Liver (tissue), 9 donors: ENCODE results near the gene COL3A1. TPM values are rescaled to one million over a fixed set of nuclear protein-coding genes. Genes with fewer than 3 reads are reported as not detected.

Source experiments
- DNase-seq: peaks from one replicate; pipeline ENCODE4 v3.0.0-alpha.2; 2017; ENCODE audit warnings: low spot score
- H3K27ac ChIP-seq, 2 donors: one replicate each; pipeline ENCODE4 v1.7.0; 2013; ENCODE audit warnings: inconsistent platforms in 2 of 2, low read length in 2 of 2, control low read depth in 1 of 2, low read depth in 1 of 2, mild to moderate bottlenecking in 1 of 2
- H3K27me3 ChIP-seq, 4 donors: one replicate each; pipeline versions ENCODE4 v1.6.1 to v1.7.0; 2013; ENCODE audit warnings: low read length in 3 of 4, inconsistent platforms in 1 of 4, mild to moderate bottlenecking in 1 of 4, moderate library complexity in 1 of 4; ENCODE audit not compliant: control insufficient read depth in 4 of 4, insufficient read depth in 4 of 4
- H3K36me3 ChIP-seq, 4 donors: one replicate each; pipeline versions ENCODE4 v1.6.1 to v1.7.0; 2013; ENCODE audit warnings: low read length in 3 of 4, mild to moderate bottlenecking in 3 of 4, low read depth in 1 of 4, moderate library complexity in 1 of 4; ENCODE audit not compliant: control insufficient read depth in 4 of 4, insufficient read depth in 3 of 4
- H3K4me1 ChIP-seq, 4 donors: one replicate each; pipeline versions ENCODE4 v1.6.1 to v1.7.0; 2013; ENCODE audit warnings: low read length in 3 of 4, mild to moderate bottlenecking in 3 of 4, moderate library complexity in 1 of 4; ENCODE audit not compliant: control insufficient read depth in 4 of 4, insufficient read depth in 4 of 4
- H3K4me3 ChIP-seq, 3 donors: one replicate each; pipeline versions ENCODE4 v1.6.1 to v1.7.0; 2013; ENCODE audit warnings: low read length in 3 of 3, control low read depth in 1 of 3, low read depth in 1 of 3, mild to moderate bottlenecking in 1 of 3
- H3K9ac ChIP-seq, 2 donors: one replicate each; pipeline ENCODE4 v1.7.0; 2013; ENCODE audit warnings: low read length in 2 of 2, mild to moderate bottlenecking in 2 of 2, moderate library complexity in 2 of 2, control low read depth in 1 of 2, low read depth in 1 of 2
- H3K9me3 ChIP-seq, 4 donors: one replicate each; pipeline versions ENCODE4 v1.6.1 to v1.7.0; 2013; ENCODE audit warnings: low read length in 3 of 4; ENCODE audit not compliant: control insufficient read depth in 4 of 4
- CTCF ChIP-seq: fragments of 150-350 bp; IDR thresholded peaks from 2 replicates; pipeline ENCODE4 v1.5.1; 2017; ENCODE audit warnings: improper control_type of control experiment, low read depth, low read length; ENCODE audit not compliant: missing input control
- EGR1 ChIP-seq, 2 donors: IDR thresholded peaks; 2 replicates each; pipeline ENCODE4 v1.6.1; 2016 to 2018; ENCODE audit warnings: antibody characterized with exemption in 2 of 2, low read depth in 2 of 2
- FOXA1 ChIP-seq: IDR thresholded peaks from 2 replicates; pipeline ENCODE4 v1.6.1; 2016; ENCODE audit warnings: antibody characterized with exemption
- FOXA2 ChIP-seq: IDR thresholded peaks from 2 replicates; pipeline ENCODE4 v1.6.1; 2016; ENCODE audit warnings: antibody characterized with exemption
- GABPA ChIP-seq, 2 donors: IDR thresholded peaks in 1 of 2; conservative IDR thresholded peaks in 1 of 2; 2 replicates each; pipeline ENCODE4 v1.6.1; 2016; ENCODE audit warnings: antibody characterized with exemption in 2 of 2, mild to moderate bottlenecking in 1 of 2, moderate library complexity in 1 of 2
- HNF4A ChIP-seq, 2 donors: conservative IDR thresholded peaks; 2 replicates each; pipeline ENCODE4 v1.6.1; 2016; ENCODE audit warnings: antibody characterized with exemption in 2 of 2, mild to moderate bottlenecking in 2 of 2
- JUND ChIP-seq, 2 donors: IDR thresholded peaks; 2 replicates each; pipeline ENCODE4 v1.6.1; 2016; ENCODE audit warnings: antibody characterized with exemption in 2 of 2
- MAX ChIP-seq: IDR thresholded peaks from 2 replicates; pipeline ENCODE4 v1.6.1; 2016; ENCODE audit warnings: antibody characterized with exemption
- NR2F2 ChIP-seq: IDR thresholded peaks from 2 replicates; pipeline ENCODE4 v1.6.1; 2016; ENCODE audit warnings: antibody characterized with exemption
- REST ChIP-seq: IDR thresholded peaks from 2 replicates; pipeline ENCODE4 v1.6.1; 2016; ENCODE audit warnings: antibody characterized with exemption, mild to moderate bottlenecking
- RXRA ChIP-seq, 2 donors: IDR thresholded peaks; 2 replicates each; pipeline ENCODE4 v1.6.1; 2017 to 2018; ENCODE audit warnings: antibody characterized with exemption in 2 of 2, mild to moderate bottlenecking in 1 of 2
- SP1 ChIP-seq: IDR thresholded peaks from 2 replicates; pipeline ENCODE4 v1.6.1; 2018; ENCODE audit warnings: antibody characterized with exemption, mild to moderate bottlenecking
- TAF1 ChIP-seq: conservative IDR thresholded peaks from 2 replicates; pipeline ENCODE4 v1.6.1; 2016; ENCODE audit warnings: antibody characterized with exemption, mild to moderate bottlenecking
- YY1 ChIP-seq: IDR thresholded peaks from 2 replicates; pipeline ENCODE4 v1.6.1; 2016; ENCODE audit warnings: antibody characterized with exemption, mild to moderate bottlenecking
- WGBS: extraction: QIAGEN DNeasy Blood & Tissue Kit; methylation state at CpG from one replicate; pipeline ENCODE4 v1.1.7; 2013; 5-methylcytosine and 5-hydroxymethylcytosine counted together
- polyA plus RNA-seq, 2 donors: library from polyadenylated mRNA; stranded (reverse) in 1 of 2; unstranded in 1 of 2; fragments of 200-250 nt in 1 of 2; fragments of >200 nt in 1 of 2; fragmentation: Nextera tagmentation in 1 of 2; extraction: Ambion mirVana in 1 of 2; gene quantifications; one replicate each; pipeline versions ENCODE4 v1.2.1 to v1.2.3, GENCODE V29; 2013 to 2015
- total RNA-seq, 2 donors: library from RNA; depleted of rRNA; stranded (reverse); fragments of >200 nt; gene quantifications; one replicate each; pipeline ENCODE4 v1.2.3, GENCODE V29; 2014
- donor health status: healthy.
- donor health status: healthy.
- donor health status: healthy.
- donor health status: healthy.
- donor health status: healthy.

COL3A1 gene
- total and polyA plus RNA-seq, 4 donors = 21.4 to 207 (median 93.3) TPM

- Histone ChIP-seq H3K9ac (no peak overlapping the region), H3K4me1 (no peaks in the 10 kb centered on the region), H3K9me3 (no peaks in the 10 kb centered on the region), H3K27me3 (no peaks in the 10 kb centered on the region), H3K36me3 (no peaks in the 10 kb centered on the region), H3K27ac (no peak overlapping the region), H3K4me3 (no peak overlapping the region)
- TF ChIP-seq FOXA1 = no peak
- no peak for TF ChIP-seq FOXA2
- no peak for DNase-seq
Measured at GRCh38 chr2:188984065-188984491, 9.9 kb downstream of the COL3A1 start.

- H3K9ac ChIP-seq = no peak overlapping the region
- H3K4me3 ChIP-seq = no peak overlapping the region
- WGBS = 79% methylated on average over 5 of the region's 5 CpGs
- no peaks in the 10 kb centered on the region for H3K27me3 ChIP-seq
- no peak for DNase-seq
- no peak for TF ChIP-seq JUND (IDR thresholded peaks at IDR 0.05)
- no peaks in the 10 kb centered on the region for H3K4me1 ChIP-seq
- H3K9me3 ChIP-seq = no peaks in the 10 kb centered on the region
- no peak overlapping the region for H3K27ac ChIP-seq
- H3K36me3 ChIP-seq = no peaks in the 10 kb centered on the region
Measured at GRCh38 chr2:188984680-188985079, 10.5 kb downstream of the COL3A1 start.

- 68% methylated on average over 4 of the region's 4 CpGs for WGBS
- Histone ChIP-seq H3K36me3 (no peaks in the 10 kb centered on the region), H3K9me3 (no peaks in the 10 kb centered on the region), H3K9ac (no peak overlapping the region), H3K27me3 (no peaks in the 10 kb centered on the region), H3K4me3 (no peak overlapping the region), H3K27ac (peak overlapping the region in 1 of 2 donors; percentile 12), H3K4me1 (no peaks in the 10 kb centered on the region)
- no peak for DNase-seq
- TF ChIP-seq HNF4A (conservative IDR thresholded peaks at IDR 0.05) = no peak
- TF ChIP-seq EGR1 (IDR thresholded peaks at IDR 0.05; ENCODE audit: low read depth in 2 of 2) = no peak
- TF ChIP-seq MAX = no peak
- TF ChIP-seq FOXA1 = no peak
- TF ChIP-seq NR2F2 = no peak
- no peak for TF ChIP-seq CTCF
- TF ChIP-seq RXRA (IDR thresholded peaks at IDR 0.05) = no peak
- TF ChIP-seq REST = no peak
- TF ChIP-seq YY1 = no peak
- no peak for TF ChIP-seq GABPA (IDR thresholded peaks at IDR 0.05 in 1 of 2, conservative IDR thresholded peaks at IDR 0.05 in 1 of 2)
- TF ChIP-seq TAF1 = no peak
- TF ChIP-seq SP1 = no peak
Measured at GRCh38 chr2:188986839-188987238, 12.7 kb downstream of the COL3A1 start.
